ENCODE results near the gene AP1M1.

The AP1M1 gene

GRCh38 chr19:16204005-16204294 is 6.2 kb downstream of the AP1M1 start:
- TF ChIP-seq EZH2phosphoT487 (conservative IDR thresholded peaks at IDR 0.05; ENCODE audit: low read length) (no peak), CTCF (IDR thresholded peaks at IDR 0.05; ENCODE audit: insufficient read depth, low read length, poor library complexity, severe bottlenecking) (no peak)
- H3K4me3 ChIP-seq (ENCODE audit: insufficient read depth, low read length, poor library complexity, severe bottlenecking), result no peak overlapping the region
- H3K27me3 ChIP-seq (ENCODE audit: low read length), result no peaks in the 10 kb centered on the region
- H3K27ac ChIP-seq (ENCODE audit: low read depth, low read length), result no peak overlapping the region
- no peak overlapping the region for H3K9ac ChIP-seq (ENCODE audit: low read length)
- no peaks in the 10 kb centered on the region for H3K36me3 ChIP-seq (ENCODE audit: low read length)
- no peak overlapping the region for H3K4me2 ChIP-seq (ENCODE audit: low read depth, low read length, poor library complexity, severe bottlenecking)
- no peaks in the 10 kb centered on the region for H3K9me3 ChIP-seq (ENCODE audit: insufficient read depth, low read length)
- no peaks in the 10 kb centered on the region for H3K9me2 ChIP-seq (replicated peaks; ENCODE audit: insufficient read depth, low read length)
- no peak overlapping the region for H2AFZ ChIP-seq (ENCODE audit: low read depth, low read length, severe bottlenecking)
- H3F3A ChIP-seq (ENCODE audit: insufficient read depth), result no peaks in the 10 kb centered on the region
- no peaks in the 10 kb centered on the region for H4K20me1 ChIP-seq (ENCODE audit: low read depth, low read length)
- H3K79me2 ChIP-seq (ENCODE audit: insufficient read depth, low read length), result peaks cover 17% of the 10 kb centered on the region

GRCh38 chr19:16205205-16206045 is 7.7 kb downstream of the AP1M1 start:
- no peaks in the 10 kb centered on the region for H4K20me1 ChIP-seq (ENCODE audit: low read depth, low read length)
- H3K4me2 ChIP-seq (ENCODE audit: low read depth, low read length, poor library complexity, severe bottlenecking), result no peak overlapping the region
- H3K79me2 ChIP-seq (ENCODE audit: insufficient read depth, low read length), result peaks cover 5% of the 10 kb centered on the region; the same call in 1 of the 2 replicates
- no peaks in the 10 kb centered on the region for H3F3A ChIP-seq (ENCODE audit: insufficient read depth)
- H3K27ac ChIP-seq (ENCODE audit: low read depth, low read length), result no peak overlapping the region
- no peaks in the 10 kb centered on the region for H3K9me2 ChIP-seq (replicated peaks; ENCODE audit: insufficient read depth, low read length)
- H3K9me3 ChIP-seq (ENCODE audit: insufficient read depth, low read length), result no peaks in the 10 kb centered on the region
- H3K4me3 ChIP-seq (ENCODE audit: insufficient read depth, low read length, poor library complexity, severe bottlenecking), result no peak overlapping the region
- TF ChIP-seq EZH2phosphoT487 (conservative IDR thresholded peaks at IDR 0.05; ENCODE audit: low read length) (no peak), CTCF (IDR thresholded peaks at IDR 0.05; ENCODE audit: insufficient read depth, low read length, poor library complexity, severe bottlenecking) (no peak)
- no peaks in the 10 kb centered on the region for H3K27me3 ChIP-seq (ENCODE audit: low read length)
- H3K9ac ChIP-seq (ENCODE audit: low read length), result no peak overlapping the region
- no peak overlapping the region for H2AFZ ChIP-seq (ENCODE audit: low read depth, low read length, severe bottlenecking)
- H3K36me3 ChIP-seq (ENCODE audit: low read length), result 0 out of 2 replicates have a peak, but pooled peaks cover 3% of the 10 kb centered on the region

GRCh38 chr19:16206046-16206605 is 8.4 kb downstream of the AP1M1 start:
- Histone ChIP-seq H3K36me3 (ENCODE audit: low read length) (0 out of 2 replicates have a peak, but pooled peaks cover 3% of the 10 kb centered on the region), H3K9me3 (ENCODE audit: insufficient read depth, low read length) (no peaks in the 10 kb centered on the region), H3K79me2 (ENCODE audit: insufficient read depth, low read length) (no peaks in the 10 kb centered on the region; the same call in 1 of the 2 replicates), H3K9me2 (replicated peaks; ENCODE audit: insufficient read depth, low read length) (no peaks in the 10 kb centered on the region), H3K27ac (ENCODE audit: low read depth, low read length) (no peak overlapping the region), H3K4me3 (ENCODE audit: insufficient read depth, low read length, poor library complexity, severe bottlenecking) (no peak overlapping the region), H3F3A (ENCODE audit: insufficient read depth) (no peaks in the 10 kb centered on the region), H3K9ac (ENCODE audit: low read length) (no peak overlapping the region), H3K27me3 (ENCODE audit: low read length) (no peaks in the 10 kb centered on the region), H3K4me2 (ENCODE audit: low read depth, low read length, poor library complexity, severe bottlenecking) (no peak overlapping the region), H4K20me1 (ENCODE audit: low read depth, low read length) (no peaks in the 10 kb centered on the region), H2AFZ (ENCODE audit: low read depth, low read length, severe bottlenecking) (no peak overlapping the region)
- TF ChIP-seq CTCF (IDR thresholded peaks at IDR 0.05; ENCODE audit: insufficient read depth, low read length, poor library complexity, severe bottlenecking), result no peak
- TF ChIP-seq EZH2phosphoT487 (conservative IDR thresholded peaks at IDR 0.05; ENCODE audit: low read length), result no peak

All from SU-DHL-6 (cell line).